Activated CD8-positive, alpha-beta memory T cell treated with anti-CD3 and anti-CD28 coated beads, Interleukin-2, amount 50 U/mL, for 24 hours (primary cell): ENCODE measurements around the gene ZNF611.
"Not testable (repeated sequence)": the region's sequence is repeated elsewhere in the genome, so short reads cannot be mapped to it uniquely, and the experiment has no call there.

Source experiments
- DNase-seq: peaks from one replicate; pipeline ENCODE4 v3.0.0-alpha.2; 2020; ENCODE audit errors: extremely low read depth

The ZNF611 gene

DNA sequence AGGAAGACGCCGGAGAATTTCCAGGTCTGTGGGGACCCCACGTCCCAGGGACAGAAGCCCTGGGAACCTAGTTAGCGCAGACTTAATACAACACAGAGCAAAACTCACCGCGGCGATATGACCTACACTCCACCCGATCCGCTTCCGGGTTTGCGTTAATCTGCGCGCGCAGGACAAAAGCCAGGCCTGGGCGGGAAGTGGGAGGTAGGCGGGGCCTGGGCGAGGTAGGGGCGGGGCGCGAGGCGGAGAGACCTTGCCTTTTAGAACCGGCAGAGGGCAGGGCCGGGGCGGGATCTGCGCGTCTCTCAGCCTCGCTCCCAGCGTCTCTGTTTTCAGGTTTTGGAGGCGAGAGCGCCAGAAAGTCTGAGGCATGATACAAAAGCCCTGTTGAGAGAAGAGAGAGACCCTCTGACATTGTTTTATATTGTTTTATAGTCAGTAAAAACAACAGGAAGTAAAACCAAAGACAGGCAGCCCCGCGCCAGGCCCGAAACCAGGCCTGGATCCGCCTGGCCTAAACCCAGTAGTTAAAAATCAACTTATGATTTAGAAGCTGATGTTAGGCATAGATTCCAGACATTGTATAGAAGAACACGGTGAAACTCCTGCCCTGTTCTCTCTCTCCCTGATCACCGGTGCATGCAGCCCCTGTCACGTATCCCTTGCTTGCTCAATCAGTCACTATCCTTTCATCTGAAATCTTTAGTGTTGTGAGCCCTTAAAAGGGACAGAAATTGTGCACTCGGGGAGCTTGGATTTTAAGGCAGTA, at the start of gene ZNF611:
Gene ZNF611 (minus strand): TSS at position 152 of the 769 bp plus-strand sequence. CDS start 19,150 bp downstream, outside the sequence.
- peak; percentile 99 for DNase-seq

DNA sequence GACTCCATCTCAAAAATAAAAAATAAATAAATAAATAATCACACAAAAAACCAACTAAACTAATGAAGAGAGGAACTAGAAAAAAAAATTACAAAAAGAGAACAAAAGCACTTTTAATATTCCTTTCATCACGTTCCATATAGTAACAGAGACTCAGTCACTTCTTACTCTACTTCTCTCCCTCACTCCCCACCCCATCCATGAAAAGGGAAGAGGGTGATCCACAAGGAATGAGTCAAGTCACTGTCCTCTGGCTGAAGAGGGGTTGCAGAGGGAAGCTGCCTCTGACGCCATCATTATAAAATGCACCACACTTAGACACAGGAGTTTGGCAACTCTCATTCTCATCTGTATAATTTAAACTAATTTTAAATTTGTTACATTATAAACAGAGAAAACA, 48.0 kb upstream of the ZNF611 start:
- not testable (repeated sequence) for DNase-seq

DNA sequence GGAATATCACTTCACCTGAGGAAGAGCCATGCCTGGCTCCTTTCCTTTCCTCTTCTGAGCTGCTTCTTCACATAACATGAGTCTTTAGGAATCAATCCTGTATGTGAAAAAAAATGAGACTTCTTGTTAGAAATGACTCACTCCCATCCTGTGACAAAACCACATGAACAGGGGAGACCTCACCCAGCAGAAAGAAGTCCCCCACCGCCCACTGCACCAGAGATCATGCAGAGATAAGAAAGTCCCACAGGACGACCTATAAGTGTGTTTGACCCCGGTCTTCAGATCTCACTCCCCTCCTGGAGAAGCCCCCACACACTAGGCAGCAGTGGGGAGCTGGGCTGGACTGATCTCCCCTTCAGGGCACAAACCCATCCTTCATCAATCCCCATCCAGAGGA, 44.0 kb upstream of the ZNF611 start:
- no peak for DNase-seq

GRCh38 chr19:52756447-52756846, 21.6 kb upstream of the ZNF611 start:
- DNase-seq, result not testable (repeated sequence)

- no peak for DNase-seq
Measured at GRCh38 chr19:52749780-52750179, 14.9 kb upstream of the ZNF611 start.

DNA sequence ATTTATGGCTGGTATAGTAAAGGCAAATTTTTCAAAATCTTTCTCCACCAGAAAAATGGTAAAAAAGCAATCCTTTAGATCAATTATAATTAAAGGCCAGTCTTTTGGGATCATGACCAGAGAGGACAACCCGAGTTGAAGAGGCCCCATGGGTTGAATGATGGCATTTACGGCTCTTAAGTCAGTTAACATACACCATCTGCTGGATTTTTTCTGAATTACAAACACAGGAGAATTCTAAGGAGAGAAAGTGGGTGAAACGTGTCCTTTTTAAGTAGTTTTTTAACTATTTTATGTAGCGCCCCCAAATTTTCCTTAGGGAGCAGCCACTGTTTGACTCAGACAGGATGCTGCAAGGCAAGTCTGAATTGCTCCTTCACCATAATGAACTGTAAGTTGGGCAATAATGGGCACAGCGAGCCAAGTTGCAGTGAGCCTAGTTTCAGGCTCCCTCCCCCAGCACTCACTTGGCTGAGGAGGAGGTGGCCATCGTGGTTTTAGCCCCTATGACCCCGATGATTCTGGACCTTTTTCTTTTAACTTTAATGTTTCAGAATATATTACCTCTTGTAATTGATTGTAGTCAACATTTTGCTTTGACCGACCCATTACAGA, 13.6 kb upstream of the ZNF611 start:
- DNase-seq, result no peak

GRCh38 chr19:52745919-52746318, 11.1 kb upstream of the ZNF611 start:
- DNase-seq, result not testable (repeated sequence)

DNA sequence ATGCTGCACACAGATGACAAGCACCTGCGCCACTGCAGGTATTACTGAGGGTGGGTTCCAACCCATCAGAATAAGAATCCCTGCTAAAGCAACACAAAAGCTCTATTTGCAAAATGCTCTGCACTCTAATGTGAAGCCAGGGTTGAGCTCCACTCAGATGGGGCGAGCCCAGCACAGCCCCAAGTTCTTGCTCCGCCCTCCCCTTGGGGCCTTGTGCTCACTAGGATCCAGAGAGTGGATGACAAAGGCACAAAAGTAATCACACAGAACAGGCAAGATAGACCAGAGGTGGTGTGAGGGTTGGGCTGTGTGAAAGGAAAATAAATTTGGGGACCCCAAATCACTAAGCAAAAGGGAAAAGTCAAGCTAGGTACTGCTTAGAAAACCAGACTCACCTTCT, 8.2 kb upstream of the ZNF611 start:
- no peak for DNase-seq

DNA sequence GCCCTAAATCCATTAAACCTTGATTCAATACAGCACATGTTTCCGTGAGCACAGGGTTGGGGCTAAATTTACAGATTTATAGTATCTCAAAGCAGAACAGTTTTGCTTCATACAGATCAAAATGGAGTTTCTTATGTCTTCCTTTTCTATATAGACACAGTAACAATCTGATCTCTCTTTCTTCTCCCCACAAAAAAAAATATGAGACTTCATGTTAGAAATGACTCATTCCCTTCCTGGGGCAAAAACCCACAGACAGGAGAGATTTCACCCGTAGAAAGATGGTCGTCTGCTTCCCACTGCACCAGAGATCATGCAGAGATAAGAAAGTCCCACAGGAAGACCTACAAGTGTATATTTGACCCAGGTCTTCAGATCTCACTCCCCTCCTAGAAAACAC, 7.7 kb upstream of the ZNF611 start:
- no peak for DNase-seq

DNA sequence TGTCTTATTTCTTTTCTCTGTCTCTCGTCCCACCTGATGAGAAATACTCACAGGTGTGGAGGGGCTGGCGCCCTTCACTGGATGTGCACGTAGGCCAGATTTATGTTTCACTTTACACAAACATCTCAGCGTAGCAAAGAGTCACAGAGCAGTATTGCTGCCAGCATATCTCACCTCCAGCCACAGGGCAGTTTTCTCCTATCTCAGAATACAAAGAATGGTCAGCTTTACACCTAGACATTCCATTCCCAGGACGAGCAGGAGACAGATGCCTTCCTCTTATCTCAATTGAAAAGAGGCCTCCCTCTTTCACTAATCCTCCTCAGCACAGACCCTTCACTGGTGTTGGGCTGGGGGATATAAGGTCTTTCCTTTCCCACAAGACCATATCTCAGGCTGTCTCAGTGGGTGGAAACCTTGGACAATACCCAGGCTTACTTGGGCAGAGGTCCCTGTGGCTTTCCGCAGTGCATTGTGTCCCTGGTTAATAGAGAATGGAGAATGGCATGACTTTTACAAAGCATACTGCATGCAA, 7.2 kb upstream of the ZNF611 start:
- DNase-seq, result no peak

GRCh38 chr19:52741371-52741770, 6.5 kb upstream of the ZNF611 start:
- not testable (repeated sequence) for DNase-seq

- no peak for DNase-seq
Measured at GRCh38 chr19:52739576-52739975, 4.7 kb upstream of the ZNF611 start.

GRCh38 chr19:52735734-52736133, 890 bp upstream of the ZNF611 start:
- DNase-seq, result no peak

DNA sequence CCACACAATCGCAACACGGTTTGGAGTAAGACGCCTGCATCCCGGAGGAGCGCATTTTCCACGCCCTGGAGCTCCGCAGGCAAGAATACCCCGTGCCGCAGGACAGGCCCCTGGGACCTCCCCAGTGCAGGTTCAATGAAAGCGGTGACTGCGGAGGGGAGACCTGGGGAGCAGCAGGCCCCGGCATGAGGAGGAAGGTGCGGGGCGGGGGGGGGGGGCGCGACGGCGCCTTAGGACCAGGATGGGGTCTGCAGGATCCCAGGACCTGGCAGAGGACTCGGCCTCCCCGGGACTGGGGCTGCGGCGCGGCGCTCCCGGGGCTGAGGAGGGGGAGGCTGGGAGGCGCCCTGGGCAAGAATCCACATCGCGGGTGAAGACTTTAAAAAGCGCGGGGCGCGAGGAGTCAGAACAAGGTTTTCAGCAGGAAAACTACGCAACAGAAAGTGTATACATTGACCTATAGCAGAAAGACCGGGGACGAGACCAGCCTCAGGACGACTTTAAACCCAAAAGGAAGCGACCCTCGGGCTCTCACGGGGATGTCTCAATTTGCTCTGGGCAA, 432 bp downstream of the ZNF611 start:
- no peak for DNase-seq

DNA sequence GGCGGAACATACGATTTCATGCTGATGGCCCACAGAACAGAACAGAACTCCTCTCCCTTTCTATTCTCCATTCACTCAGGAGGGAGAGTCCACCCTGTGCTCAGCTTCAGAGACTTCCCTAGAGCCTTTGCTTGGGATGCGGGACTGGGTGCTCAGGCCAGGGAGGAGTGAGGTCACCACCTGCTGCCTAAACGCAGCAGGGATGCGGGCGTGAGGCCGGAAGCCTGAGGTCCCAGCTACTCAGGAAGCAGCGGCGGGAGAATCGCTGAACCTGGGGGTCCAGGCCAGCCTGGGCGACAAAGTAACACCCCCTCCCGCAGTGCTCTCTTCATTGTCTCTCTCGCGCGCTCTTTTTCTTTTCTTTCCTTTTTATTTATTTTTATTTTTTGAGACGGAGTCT, 8.8 kb downstream of the ZNF611 start:
- not testable (repeated sequence) for DNase-seq

- no peak for DNase-seq
Measured at GRCh38 chr19:52725528-52725961, 9.3 kb downstream of the ZNF611 start.

- no peak for DNase-seq
Measured at GRCh38 chr19:52724701-52725514, 9.9 kb downstream of the ZNF611 start.

GRCh38 chr19:52723907-52724598, 10.8 kb downstream of the ZNF611 start:
- DNase-seq, result not testable (repeated sequence)

DNA sequence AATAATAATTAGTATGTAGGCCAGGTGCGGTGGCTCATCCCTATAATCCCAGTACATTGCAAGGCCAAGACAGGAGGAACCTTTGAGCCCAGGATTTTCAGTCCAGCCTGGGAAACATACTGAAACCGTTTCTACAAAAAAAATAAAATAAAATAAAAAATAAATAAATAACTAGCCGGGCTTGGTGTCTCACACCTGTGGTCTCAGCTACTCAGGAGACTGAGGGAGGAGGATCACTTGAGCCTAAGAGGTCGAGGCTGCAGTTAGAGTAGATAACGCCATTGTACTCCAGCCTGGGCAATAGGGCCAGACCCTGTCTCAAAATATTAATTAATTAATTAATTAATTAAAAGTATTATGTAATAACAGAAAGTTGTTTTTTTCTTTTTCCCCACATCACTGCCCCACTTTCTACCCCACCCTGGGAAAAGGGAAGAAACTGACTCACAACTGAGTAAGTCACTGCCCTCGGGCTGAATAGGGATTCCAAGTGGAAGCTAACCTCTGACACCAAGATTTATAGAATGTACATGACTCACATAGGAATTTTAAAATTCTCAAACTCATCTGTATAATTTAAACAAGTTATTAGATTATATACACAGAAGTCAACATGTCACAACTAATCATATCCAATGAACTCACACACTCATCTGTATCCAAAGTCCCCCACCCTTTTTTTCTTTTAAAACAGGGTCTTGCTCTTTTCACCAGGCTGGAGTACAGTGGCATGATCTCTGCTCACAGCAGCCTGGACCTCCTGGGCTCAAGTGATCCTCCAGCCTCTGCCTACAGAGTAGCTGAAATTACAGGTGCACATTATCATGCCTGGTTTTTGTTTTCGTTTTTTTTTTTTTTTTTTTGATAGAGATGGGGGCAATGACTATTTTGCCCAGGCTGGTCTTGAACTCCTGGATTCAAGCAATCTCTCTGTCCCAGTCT, 12.5 kb downstream of the ZNF611 start:
- DNase-seq, result no peak

DNA sequence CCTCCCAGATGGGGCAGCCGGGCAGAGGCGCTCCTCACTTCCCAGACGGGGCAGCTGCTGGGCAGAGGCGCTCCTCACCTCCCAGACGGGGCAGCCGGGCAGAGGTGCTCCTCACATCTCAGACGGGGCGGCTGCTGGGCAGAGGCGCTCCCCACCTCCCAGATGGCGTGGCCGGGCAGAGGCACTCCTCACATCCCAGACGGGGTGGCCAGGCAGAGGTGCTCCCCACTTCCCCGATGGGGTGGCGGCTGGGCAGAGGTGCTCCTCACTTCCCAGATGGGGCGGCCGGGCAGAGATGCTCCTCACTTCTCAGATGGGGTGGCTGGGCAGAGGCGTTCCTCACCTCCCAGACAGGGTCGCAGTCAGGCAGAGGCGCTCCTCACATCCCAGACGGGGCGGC, 14.3 kb downstream of the ZNF611 start:
- DNase-seq, result not testable (repeated sequence)
